Bronchial epithelial cell (primary cell): ENCODE data around the gene MCHR2. TPM values are rescaled to one million over a fixed set of nuclear protein-coding genes. Genes with fewer than 3 reads are reported as not detected.
A peak's percentile ranks its signal among the peaks of the same experiment; 100 is the strongest.
"Not testable (repeated sequence)": the region's sequence is repeated elsewhere in the genome, so short reads cannot be mapped to it uniquely, and the experiment has no call there.

Experiments
- DNase-seq: peaks from one replicate; pipeline ENCODE4 v3.0.0-alpha.2; 2010; ENCODE audit warnings: low read depth
- FAIRE-seq: peaks from 2 replicates; lab custom pipeline; 2011; peaks lifted over from hg19 to GRCh38; lab: Jason Lieb, UNC
- H3K27me3 ChIP-seq: 2 replicates; pipeline ENCODE4 v1.5.1; 2011; ENCODE audit warnings: low read length; ENCODE audit not compliant: control insufficient read depth, insufficient read depth
- H3K36me3 ChIP-seq: 2 replicates; pipeline ENCODE4 v1.5.1; 2011; ENCODE audit warnings: low read length; ENCODE audit not compliant: control insufficient read depth, insufficient read depth
- H3K4me3 ChIP-seq: 2 replicates; pipeline ENCODE4 v1.5.1; 2011; ENCODE audit warnings: mild to moderate bottlenecking, low read depth, low read length, control low read depth
- CTCF ChIP-seq: IDR thresholded peaks from 2 replicates; pipeline ENCODE4 v1.5.1; 2011; ENCODE audit warnings: mild to moderate bottlenecking, moderate library complexity, low read length, control low read depth, inconsistent platforms; ENCODE audit not compliant: insufficient read depth, severe bottlenecking
- total RNA-seq: library from RNA; depleted of rRNA; stranded (reverse); fragments of >200 nt; gene quantifications from 2 replicates; pipeline ENCODE4 v1.2.1, GENCODE V29; 2014

MCHR2 gene, protein sequence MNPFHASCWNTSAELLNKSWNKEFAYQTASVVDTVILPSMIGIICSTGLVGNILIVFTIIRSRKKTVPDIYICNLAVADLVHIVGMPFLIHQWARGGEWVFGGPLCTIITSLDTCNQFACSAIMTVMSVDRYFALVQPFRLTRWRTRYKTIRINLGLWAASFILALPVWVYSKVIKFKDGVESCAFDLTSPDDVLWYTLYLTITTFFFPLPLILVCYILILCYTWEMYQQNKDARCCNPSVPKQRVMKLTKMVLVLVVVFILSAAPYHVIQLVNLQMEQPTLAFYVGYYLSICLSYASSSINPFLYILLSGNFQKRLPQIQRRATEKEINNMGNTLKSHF
- not detected in 2 replicates for total RNA-seq

GRCh38 chr6:99993533-99994251, at the start of gene MCHR2:
TSS of gene MCHR2 (minus strand) at chr6:99994223. CDS start at chr6:99956147, 38,076 bp downstream.
- no peak within 1 kb of the TSS for H3K4me3 ChIP-seq
- H3K36me3 ChIP-seq = no peaks in the 10 kb centered on the region
- FAIRE-seq (no peak), DNase-seq (no peak)
- H3K27me3 ChIP-seq = peaks cover 8% of the 10 kb centered on the region
- TF ChIP-seq CTCF = no peak

DNA sequence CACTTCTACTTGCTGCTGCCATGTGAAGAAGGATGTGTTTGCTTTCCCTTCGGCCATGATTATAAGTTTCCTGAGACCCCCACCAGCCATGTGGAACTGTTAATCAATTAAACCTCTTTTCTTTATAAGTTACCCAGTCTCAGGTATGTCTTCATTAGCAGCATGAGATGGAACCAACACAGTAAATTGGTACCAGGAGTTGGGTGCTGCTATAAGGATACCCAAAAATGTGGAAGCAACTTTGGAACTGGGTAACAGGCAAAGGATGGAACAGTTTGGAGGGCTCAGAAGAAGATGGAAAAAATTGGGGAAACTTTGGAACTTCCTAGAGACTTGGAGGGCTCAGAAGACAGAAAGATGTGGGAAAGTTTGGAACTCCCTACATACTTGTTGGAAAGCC, 44.5 kb upstream of the MCHR2 start:
- H3K27me3 ChIP-seq, H3K36me3 ChIP-seq, DNase-seq, FAIRE-seq, H3K4me3 ChIP-seq: not testable (repeated sequence)

- no peak for FAIRE-seq
- Histone ChIP-seq H3K27me3 (no peaks in the 10 kb centered on the region), H3K4me3 (no peak overlapping the region), H3K36me3 (no peaks in the 10 kb centered on the region)
- peak; percentile 15 for DNase-seq
- TF ChIP-seq CTCF = no peak
These were observed 42.0 kb upstream of the MCHR2 start for GRCh38 chr6:100035873-100036653.

DNA sequence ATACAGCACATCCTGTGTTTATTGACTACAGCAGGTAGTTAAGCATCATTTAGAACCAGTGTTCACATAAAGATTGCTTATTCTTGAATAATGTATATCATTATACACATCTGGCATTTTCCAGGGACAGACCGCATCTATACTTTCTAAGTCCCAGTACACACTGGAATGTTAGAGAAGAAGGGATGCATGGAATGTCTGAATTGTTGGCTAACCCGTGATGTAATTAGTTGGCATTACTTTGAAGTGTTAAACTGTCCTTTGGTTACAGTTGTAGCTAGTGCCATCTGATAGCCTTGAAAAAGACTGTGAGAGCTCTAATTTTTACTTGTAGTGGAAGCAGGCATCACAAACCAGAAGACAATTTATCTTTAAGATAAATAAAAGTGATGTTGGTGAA, 29.8 kb upstream of the MCHR2 start:
- no peak for FAIRE-seq
- no peak overlapping the region for H3K4me3 ChIP-seq

GRCh38 chr6:100022847-100023246, 28.8 kb upstream of the MCHR2 start:
- Histone ChIP-seq H3K4me3 (no peak overlapping the region), H3K27me3 (no peaks in the 10 kb centered on the region), H3K36me3 (no peaks in the 10 kb centered on the region)
- no peak for FAIRE-seq
- DNase-seq = no peak
- TF ChIP-seq CTCF = no peak

More for the DNA sequence above, 29.8 kb upstream of the MCHR2 start:
- DNase-seq = no peak
- TF ChIP-seq CTCF = no peak
- Histone ChIP-seq H3K36me3 (no peaks in the 10 kb centered on the region), H3K27me3 (no peaks in the 10 kb centered on the region)

- no peaks in the 10 kb centered on the region for H3K27me3 ChIP-seq
- TF ChIP-seq CTCF = no peak
- no peaks in the 10 kb centered on the region for H3K36me3 ChIP-seq
- no peak overlapping the region for H3K4me3 ChIP-seq
- no peak for DNase-seq
- no peak for FAIRE-seq
These were observed 14.8 kb upstream of the MCHR2 start for GRCh38 chr6:100008857-100009256.
